GM12878 (cell line): ENCODE results near the gene ACKR1. TPM values are rescaled to one million over a fixed set of nuclear protein-coding genes. Genes with fewer than 3 reads are reported as not detected.

Experiments
- ATAC-seq: fragments of 200-7000 bp; cut with Tn5 transposase; 3 replicates; pipeline ENCODE4 v1.9.1; 2020; ENCODE audit warnings: mild to moderate bottlenecking, moderate library complexity
- BruUV-seq: library from RNA; stranded (reverse); fragments of 400-500 nt; replicated peaks from 2 replicates; lab custom pipeline; 2021; lab: Mats Ljungman, UMichigan
- CTCF ChIA-PET: fragments of 300-600 bp; sonication (Branson Sonifier 250); formaldehyde crosslinking; extraction: SDS; loops from one replicate; lab custom pipeline; 2021; ENCODE audit warnings: inconsistent platforms; lab: Yijun Ruan, JAX
- POLR2A ChIA-PET: fragments of 350-600 bp; formaldehyde crosslinking; extraction: SDS; loops from one replicate; lab custom pipeline; 2021; ENCODE audit warnings: inconsistent platforms; lab: Charles Lee
- RAD21 ChIA-PET: fragments of 300-600 bp; sonication (Branson Sonifier 250); formaldehyde crosslinking; loops from one replicate; lab custom pipeline; 2023; ENCODE audit warnings: antibody characterized with exemption; ENCODE audit not compliant: unreplicated experiment; lab: Charles Lee
- SMC1A ChIA-PET: fragments of 300-600 bp; sonication (Branson Sonifier 250); formaldehyde crosslinking; loops from one replicate; lab custom pipeline; 2023; ENCODE audit not compliant: unreplicated experiment, uncharacterized antibody; lab: Charles Lee
- DNase-seq: peaks from one replicate; pipeline ENCODE4 v3.0.0-alpha.2; 2011; ENCODE audit warnings: low read depth, low spot score
- FAIRE-seq: peaks from 3 replicates; lab custom pipeline; 2011; peaks lifted over from hg19 to GRCh38; lab: Jason Lieb, UNC
- H2AFZ ChIP-seq: 2 replicates; pipeline ENCODE4 v1.6.0; 2011; ENCODE audit warnings: low read depth, low read length, control low read depth; ENCODE audit not compliant: control insufficient read depth
- H3K27ac ChIP-seq: 2 replicates; pipeline ENCODE4 v1.5.1; 2011; ENCODE audit warnings: control low read depth; ENCODE audit not compliant: control insufficient read depth, insufficient read depth
- H3K27me3 ChIP-seq, 2 experiments: replicated peaks in 1 of 2; 2 replicates each; pipeline versions ENCODE4 v1.6.0 to v1.6.1; 2011; ENCODE audit warnings: low read length in 1 of 2; ENCODE audit not compliant: control insufficient read depth in 2 of 2, insufficient read depth in 2 of 2
- H3K36me3 ChIP-seq, 2 experiments: 2 replicates each; pipeline ENCODE4 v1.5.1; 2011; ENCODE audit warnings: low read length in 1 of 2; ENCODE audit not compliant: control insufficient read depth in 2 of 2, insufficient read depth in 2 of 2
- H3K4me1 ChIP-seq: 2 replicates; pipeline ENCODE4 v1.6.1; 2011; ENCODE audit warnings: mild to moderate bottlenecking, low read length, moderate library complexity, mixed read lengths; ENCODE audit not compliant: control insufficient read depth, insufficient read depth
- H3K4me2 ChIP-seq: 2 replicates; pipeline ENCODE4 v1.6.0; 2011; ENCODE audit warnings: control low read depth; ENCODE audit not compliant: control insufficient read depth, insufficient read depth
- H3K4me3 ChIP-seq: fragments of 200-600 bp; sonication (generic); 2 replicates; pipeline ENCODE4 v1.5.1; 2016
- H3K79me2 ChIP-seq: 2 replicates; pipeline ENCODE4 v1.6.0; 2011; ENCODE audit warnings: low read length; ENCODE audit not compliant: control insufficient read depth, insufficient read depth
- H3K9ac ChIP-seq: 2 replicates; pipeline ENCODE4 v1.8.0; 2011; ENCODE audit warnings: low read length, control low read depth, mixed read lengths; ENCODE audit not compliant: control insufficient read depth, insufficient read depth
- H3K9me3 ChIP-seq: replicated peaks from 3 replicates; pipeline ENCODE4 v1.5.1; 2011; ENCODE audit warnings: mild to moderate bottlenecking, low read length; ENCODE audit not compliant: control insufficient read depth, insufficient read depth
- H4K20me1 ChIP-seq: 2 replicates; pipeline ENCODE4 v1.6.0; 2011; ENCODE audit not compliant: control insufficient read depth, insufficient read depth
- ATF7 ChIP-seq: fragments of 450-650 bp; IDR thresholded peaks from 2 replicates; pipeline ENCODE4 v1.6.1; 2016; ENCODE audit warnings: low read depth, mild to moderate bottlenecking
- BHLHE40 ChIP-seq, 2 experiments: fragments of 450-650 bp in 1 of 2; IDR thresholded peaks; 2 replicates each; pipeline ENCODE4 v1.6.1; 2011 to 2017; ENCODE audit warnings: low read depth in 2 of 2, borderline replicate concordance in 1 of 2, improper control_type of control experiment in 1 of 2, low read length in 1 of 2, mild to moderate bottlenecking in 1 of 2
- CBX5 ChIP-seq: sonication (generic); IDR thresholded peaks from 2 replicates; pipeline ENCODE4 v1.6.1; 2016; ENCODE audit warnings: low read depth, moderate library complexity, mild to moderate bottlenecking, inconsistent platforms
- FOXK2 ChIP-seq: fragments of 450-650 bp; IDR thresholded peaks from 2 replicates; pipeline ENCODE4 v1.6.1; 2017; ENCODE audit warnings: mild to moderate bottlenecking, moderate library complexity
- MYC ChIP-seq: IDR thresholded peaks from 2 replicates; pipeline ENCODE4 v1.6.1; 2011; ENCODE audit warnings: mild to moderate bottlenecking, low read length, moderate library complexity, inconsistent platforms; ENCODE audit not compliant: insufficient read depth, insufficient replicate concordance, insufficient read length, severe bottlenecking
- NBN ChIP-seq: fragments of 450-650 bp; IDR thresholded peaks from 2 replicates; pipeline ENCODE4 v1.6.1; 2016
- PRDM15 ChIP-seq: fragments of 450-650 bp; formaldehyde crosslinking; IDR thresholded peaks from 2 replicates; pipeline ENCODE4 v1.4.0; 2020; ENCODE audit warnings: mild to moderate bottlenecking, moderate library complexity
- WGBS: methylation state at CpG from one replicate; pipeline ENCODE4 v1.1.6; 2016; ENCODE audit warnings: low lambda C conversion rate; ENCODE audit not compliant: insufficient replicate concordance, insufficient coverage; ENCODE audit errors: missing lambda C conversion rate; 5-methylcytosine and 5-hydroxymethylcytosine counted together
- in situ Hi-C: fragments of 300-500 bp; cut with MboI; formaldehyde crosslinking; loops from 9 replicates; pipeline ENCODE4 v1.14.3; 2018; ENCODE audit warnings: mixed read lengths
- intact Hi-C: fragments of 100-400 bp; cut with micrococcal nuclease; formaldehyde crosslinking; loops from one replicate; pipeline ENCODE4 v1.14.2; 2022; ENCODE audit not compliant: unreplicated experiment
- polyA plus RNA-seq, 11 experiments: library from polyadenylated mRNA; depleted of rRNA in 4 of 11; unstranded in 6 of 11; stranded (reverse) in 5 of 11; fragments of >200 nt; fragmentation: Nextera tagmentation in 4 of 11; fragmentation: Illumina TruSeq in 1 of 11; extraction: Ambion mirVana in 4 of 11; extraction: Trizol in 1 of 11; gene quantifications; 1 replicate in 1 of 11; 2 replicates in 10 of 11; pipeline versions ENCODE4 v1.2.1 to v1.2.3, GENCODE V29; 2011 to 2016; ENCODE audit warnings: inconsistent platforms in 2 of 11, missing spikeins in 2 of 11, low read depth in 1 of 11
- total RNA-seq, 4 experiments: library from RNA; depleted of rRNA in 3 of 4; stranded (reverse); fragments of >200 nt in 3 of 4; fragmentation: Illumina TruSeq in 1 of 4; extraction: Trizol in 1 of 4; gene quantifications; 2 replicates each; pipeline versions ENCODE4 v1.2.1 to v1.2.3, GENCODE V29; 2013 to 2021
- TF ChIP-seq, protein P1 (sequence below): IDR thresholded peaks from 2 replicates; pipeline ENCODE4 v1.6.1; 2012; ENCODE audit warnings: low read length, inconsistent platforms

ACKR1 gene
- total and polyA plus RNA-seq, 10 of the 15 experiments (the other 5 are each of a cell fraction or from before 2014, with no cell fraction given), result 0.06 to 1.8 (median 0.38) TPM; not detected in 1

DNA sequence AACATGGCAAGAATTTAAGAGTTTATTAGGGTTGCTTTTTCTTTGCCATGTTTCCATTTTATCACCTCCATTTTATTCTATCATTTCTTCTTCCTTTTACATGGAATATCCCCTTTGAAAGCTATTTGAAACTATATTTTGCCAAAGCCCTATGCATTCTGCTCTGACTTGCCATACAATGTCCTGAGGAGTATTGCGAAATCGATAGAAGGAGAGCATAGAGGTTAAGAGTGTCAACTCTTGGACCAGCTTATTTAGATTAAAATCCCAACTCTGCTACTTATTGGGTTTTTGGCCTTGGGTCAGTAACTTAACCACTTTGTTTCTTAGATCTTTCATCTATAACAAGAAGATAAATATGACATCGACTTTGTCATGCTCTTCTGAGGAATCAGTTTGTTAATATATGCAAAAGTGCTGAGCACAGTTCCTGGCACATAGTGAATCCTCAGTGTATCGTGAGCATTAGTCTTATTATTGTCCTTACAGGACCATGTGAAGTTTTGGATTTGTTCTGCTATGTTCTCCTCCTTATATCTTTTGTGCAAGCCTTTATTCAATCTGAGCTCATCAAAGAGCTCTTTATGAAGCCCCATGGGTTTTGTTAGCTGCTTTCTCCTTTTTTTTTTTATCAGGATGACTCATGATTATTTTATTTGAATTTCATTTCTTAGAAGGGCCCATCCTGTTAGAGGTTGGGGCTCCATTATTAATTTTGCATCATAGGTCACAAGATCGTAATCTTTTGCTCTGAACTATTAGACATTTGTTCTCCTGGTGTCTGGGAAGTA is 17.6 kb downstream of the ACKR1 start:
- DNase-seq, result no peak
- H3K9ac ChIP-seq, result no peak overlapping the region
- no peaks in the 10 kb centered on the region for H3K4me1 ChIP-seq
- ChIA-PET RAD21 (no interaction called here), SMC1A (interaction anchor here (0.6 kb wide), 1 partner anchor 90 kb away, joined by 3 read pairs; no protein-coding TSS in a partner anchor), POLR2A (no interaction called here), CTCF (interaction anchor here (1.1 to 4.4 kb wide), 2 partner anchors 8 to 24 kb away, joined by 3 to 17 read pairs; no protein-coding TSS in a partner anchor)
- in situ Hi-C loops (no loop called here), intact Hi-C loops (no loop called here)
- no peak overlapping the region for H2AFZ ChIP-seq
- no peaks in the 10 kb centered on the region for H3K9me3 ChIP-seq
- no TSS peak for BruUV-seq
- no peaks in the 10 kb centered on the region; a peak in 1 of 4 replicates for H3K27me3 ChIP-seq
- H3K4me3 ChIP-seq, result no peak overlapping the region
- WGBS, result 28% methylated on average over 5 of the region's 5 CpGs
- H3K4me2 ChIP-seq, result no peak overlapping the region
- TF ChIP-seq MYC (no peak), PRDM15 (CRISPR knock-in tag) (no peak), ATF7 (no peak), BHLHE40 (IDR thresholded peaks at IDR 0.05; ENCODE audit: borderline replicate concordance in 1 of 2, low read depth in 2 of 2, low read length in 1 of 2) (no peak), NBN (no peak), FOXK2 (no peak), CBX5 (no peak)
- TF ChIP-seq, protein P1, sequence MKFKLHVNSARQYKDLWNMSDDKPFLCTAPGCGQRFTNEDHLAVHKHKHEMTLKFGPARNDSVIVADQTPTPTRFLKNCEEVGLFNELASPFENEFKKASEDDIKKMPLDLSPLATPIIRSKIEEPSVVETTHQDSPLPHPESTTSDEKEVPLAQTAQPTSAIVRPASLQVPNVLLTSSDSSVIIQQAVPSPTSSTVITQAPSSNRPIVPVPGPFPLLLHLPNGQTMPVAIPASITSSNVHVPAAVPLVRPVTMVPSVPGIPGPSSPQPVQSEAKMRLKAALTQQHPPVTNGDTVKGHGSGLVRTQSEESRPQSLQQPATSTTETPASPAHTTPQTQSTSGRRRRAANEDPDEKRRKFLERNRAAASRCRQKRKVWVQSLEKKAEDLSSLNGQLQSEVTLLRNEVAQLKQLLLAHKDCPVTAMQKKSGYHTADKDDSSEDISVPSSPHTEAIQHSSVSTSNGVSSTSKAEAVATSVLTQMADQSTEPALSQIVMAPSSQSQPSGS, result no peak
- H4K20me1 ChIP-seq, result no peaks in the 10 kb centered on the region
- H3K36me3 ChIP-seq, result no peaks in the 10 kb centered on the region
- FAIRE-seq, result no peak
- H3K79me2 ChIP-seq, result no peaks in the 10 kb centered on the region
- H3K27ac ChIP-seq, result no peak overlapping the region
- no peak for ATAC-seq
